DOHH2 (cell line): Measurements from ENCODE around the gene GAS7.

ENCODE experiments used
- H3F3A ChIP-seq: fragments of 200-600 bp; sonication (generic), shearing (Covaris generic); 2 replicates; pipeline ENCODE4 v1.6.0; 2016; ENCODE audit warnings: antibody characterized with exemption, mild to moderate bottlenecking; ENCODE audit not compliant: control insufficient read depth, insufficient read depth
- H3K27ac ChIP-seq: fragments of 200-600 bp; sonication (generic); 2 replicates; pipeline ENCODE4 v1.5.1; 2014; ENCODE audit warnings: low read depth, mild to moderate bottlenecking, low read length, moderate library complexity
- H3K27me3 ChIP-seq: fragments of 200-600 bp; sonication (generic); 2 replicates; pipeline ENCODE4 v1.6.1; 2014; ENCODE audit warnings: mild to moderate bottlenecking, low read length, mixed read lengths; ENCODE audit not compliant: control insufficient read depth
- H3K36me3 ChIP-seq: fragments of 200-600 bp; sonication (generic); 2 replicates; pipeline ENCODE4 v1.6.1; 2014; ENCODE audit warnings: mild to moderate bottlenecking, low read length, moderate library complexity, mixed read lengths; ENCODE audit not compliant: control insufficient read depth
- H3K4me1 ChIP-seq: fragments of 200-600 bp; sonication (generic); 2 replicates; pipeline ENCODE4 v1.6.1; 2014; ENCODE audit warnings: mild to moderate bottlenecking, low read length, mixed read lengths; ENCODE audit not compliant: control insufficient read depth
- H3K4me2 ChIP-seq: fragments of 200-600 bp; sonication (generic); 2 replicates; pipeline ENCODE4 v1.6.0; 2014; ENCODE audit warnings: mild to moderate bottlenecking, low read length, moderate library complexity
- H3K4me3 ChIP-seq: fragments of 200-600 bp; sonication (generic); 2 replicates; pipeline ENCODE4 v1.5.1; 2014; ENCODE audit warnings: mild to moderate bottlenecking, low read length, mixed read lengths
- H3K79me2 ChIP-seq: fragments of 200-600 bp; sonication (generic); 2 replicates; pipeline ENCODE4 v1.6.1; 2014; ENCODE audit warnings: mild to moderate bottlenecking, low read length, mixed read lengths; ENCODE audit not compliant: control insufficient read depth
- H3K9me2 ChIP-seq: fragments of 200-600 bp; sonication (generic); replicated peaks from 2 replicates; pipeline ENCODE4 v1.6.1; 2014; ENCODE audit warnings: mild to moderate bottlenecking, low read length, mixed read lengths; ENCODE audit not compliant: control insufficient read depth
- H3K9me3 ChIP-seq: fragments of 200-600 bp; sonication (generic); 2 replicates; pipeline ENCODE4 v1.6.1; 2014; ENCODE audit warnings: antibody characterized with exemption, low read length, mixed read lengths; ENCODE audit not compliant: control insufficient read depth, insufficient read depth
- H4K20me1 ChIP-seq: fragments of 200-600 bp; sonication (generic); 2 replicates; pipeline ENCODE4 v1.6.0; 2014; ENCODE audit warnings: low read depth, mild to moderate bottlenecking, antibody characterized with exemption, low read length, moderate library complexity; ENCODE audit not compliant: control insufficient read depth, insufficient read depth
- EZH2phosphoT487 ChIP-seq: fragments of 200-600 bp; sonication (generic); IDR thresholded peaks from 2 replicates; pipeline ENCODE4 v1.6.1; 2017; ENCODE audit warnings: borderline replicate concordance, mild to moderate bottlenecking, antibody characterized with exemption, low read length, moderate library complexity, mixed read lengths
- TF ChIP-seq, protein P1 (sequence below): fragments of 200-600 bp; sonication (generic); IDR thresholded peaks from one replicate; pipeline ENCODE4 v1.5.1; 2014; ENCODE audit warnings: antibody characterized with exemption, mild to moderate bottlenecking, low read depth, low read length; ENCODE audit not compliant: poor library complexity, severe bottlenecking

Gene GAS7

DNA sequence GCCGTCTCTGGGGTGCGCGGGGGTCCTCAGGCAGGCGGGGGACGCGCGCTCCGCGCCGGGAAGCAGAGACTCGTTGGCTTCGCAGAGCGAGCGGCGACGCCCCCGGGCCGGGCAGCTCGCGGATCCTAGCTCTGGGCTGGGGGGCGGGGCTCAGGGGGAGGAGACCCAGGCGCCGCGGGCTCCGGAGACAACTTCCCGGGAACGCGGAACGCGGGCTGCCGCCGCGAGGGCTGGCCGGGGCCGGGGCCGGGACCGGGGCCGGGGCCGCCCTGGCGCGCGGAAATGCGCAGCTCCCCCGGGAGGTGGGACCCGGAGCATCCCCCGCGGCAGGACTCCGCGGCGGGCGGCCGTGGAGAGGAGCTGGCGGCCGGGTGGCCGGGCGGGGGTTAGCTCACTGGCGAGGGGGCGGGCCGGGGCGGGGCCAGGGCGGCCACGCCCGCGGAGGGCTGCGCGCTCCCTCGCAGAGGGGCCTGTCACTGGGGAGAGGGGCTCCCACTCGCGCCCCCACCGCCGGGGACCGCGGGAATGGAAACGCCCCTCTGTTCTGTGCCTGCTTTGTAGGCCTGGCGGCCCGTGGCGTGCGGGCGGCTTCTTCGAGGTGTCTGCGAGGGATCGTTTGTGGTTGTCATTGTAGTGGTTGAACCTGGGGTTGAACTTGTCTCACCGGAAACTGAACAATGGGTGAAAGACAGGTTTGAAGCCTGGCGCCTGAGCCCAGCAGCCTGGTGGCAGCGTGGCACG is at the start of gene GAS7:
TSS of gene GAS7 (minus strand) at position 98 of the 741 bp plus-strand sequence.
- H3K36me3 ChIP-seq = no peaks in the 10 kb centered on the region
- H3K27me3 ChIP-seq = no peaks in the 10 kb centered on the region
- H4K20me1 ChIP-seq = no peaks in the 10 kb centered on the region
- H3K9me3 ChIP-seq = peaks cover 4% of the 10 kb centered on the region; the same call in 1 of the 2 replicates
- no peak within 1 kb of the TSS for H3K4me2 ChIP-seq
- H3F3A ChIP-seq = no peaks in the 10 kb centered on the region
- H3K4me1 ChIP-seq = no peaks in the 10 kb centered on the region
- H3K9me2 ChIP-seq = no peaks in the 10 kb centered on the region
- no peaks in the 10 kb centered on the region for H3K79me2 ChIP-seq
- H3K27ac ChIP-seq = no peak within 1 kb of the TSS
- no peak within 1 kb of the TSS for H3K4me3 ChIP-seq
- TF ChIP-seq, protein P1, sequence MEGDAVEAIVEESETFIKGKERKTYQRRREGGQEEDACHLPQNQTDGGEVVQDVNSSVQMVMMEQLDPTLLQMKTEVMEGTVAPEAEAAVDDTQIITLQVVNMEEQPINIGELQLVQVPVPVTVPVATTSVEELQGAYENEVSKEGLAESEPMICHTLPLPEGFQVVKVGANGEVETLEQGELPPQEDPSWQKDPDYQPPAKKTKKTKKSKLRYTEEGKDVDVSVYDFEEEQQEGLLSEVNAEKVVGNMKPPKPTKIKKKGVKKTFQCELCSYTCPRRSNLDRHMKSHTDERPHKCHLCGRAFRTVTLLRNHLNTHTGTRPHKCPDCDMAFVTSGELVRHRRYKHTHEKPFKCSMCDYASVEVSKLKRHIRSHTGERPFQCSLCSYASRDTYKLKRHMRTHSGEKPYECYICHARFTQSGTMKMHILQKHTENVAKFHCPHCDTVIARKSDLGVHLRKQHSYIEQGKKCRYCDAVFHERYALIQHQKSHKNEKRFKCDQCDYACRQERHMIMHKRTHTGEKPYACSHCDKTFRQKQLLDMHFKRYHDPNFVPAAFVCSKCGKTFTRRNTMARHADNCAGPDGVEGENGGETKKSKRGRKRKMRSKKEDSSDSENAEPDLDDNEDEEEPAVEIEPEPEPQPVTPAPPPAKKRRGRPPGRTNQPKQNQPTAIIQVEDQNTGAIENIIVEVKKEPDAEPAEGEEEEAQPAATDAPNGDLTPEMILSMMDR = no peak
- no peak for TF ChIP-seq EZH2phosphoT487

DNA sequence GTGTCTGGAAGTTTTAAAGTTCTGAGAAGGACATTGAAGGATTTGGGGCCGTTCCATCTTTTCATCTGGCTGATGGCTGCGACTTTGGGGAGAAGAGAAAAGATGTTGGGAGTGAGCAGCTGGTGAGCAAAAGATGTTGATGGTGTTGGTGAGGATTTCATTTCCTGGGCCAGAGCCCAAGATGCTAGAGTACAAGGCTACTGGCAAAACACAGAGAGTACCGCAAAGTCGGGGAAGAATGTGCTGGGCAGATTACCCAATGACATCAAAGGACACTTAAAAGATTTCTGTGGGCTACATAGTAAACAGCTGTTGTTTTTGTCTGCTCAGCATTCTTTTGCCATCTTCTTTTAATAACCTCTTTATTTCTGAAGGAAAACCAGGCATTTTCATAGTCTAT is 49.4 kb upstream of the GAS7 start:
- Histone ChIP-seq H3F3A (no peaks in the 10 kb centered on the region), H3K4me1 (no peaks in the 10 kb centered on the region), H3K4me2 (no peak overlapping the region), H3K79me2 (no peaks in the 10 kb centered on the region), H3K27ac (no peak overlapping the region), H3K9me3 (no peaks in the 10 kb centered on the region), H3K9me2 (no peaks in the 10 kb centered on the region), H3K36me3 (no peaks in the 10 kb centered on the region), H3K27me3 (no peaks in the 10 kb centered on the region), H3K4me3 (no peak overlapping the region), H4K20me1 (no peaks in the 10 kb centered on the region)
- TF ChIP-seq, protein P1 = no peak
- no peak for TF ChIP-seq EZH2phosphoT487

DNA sequence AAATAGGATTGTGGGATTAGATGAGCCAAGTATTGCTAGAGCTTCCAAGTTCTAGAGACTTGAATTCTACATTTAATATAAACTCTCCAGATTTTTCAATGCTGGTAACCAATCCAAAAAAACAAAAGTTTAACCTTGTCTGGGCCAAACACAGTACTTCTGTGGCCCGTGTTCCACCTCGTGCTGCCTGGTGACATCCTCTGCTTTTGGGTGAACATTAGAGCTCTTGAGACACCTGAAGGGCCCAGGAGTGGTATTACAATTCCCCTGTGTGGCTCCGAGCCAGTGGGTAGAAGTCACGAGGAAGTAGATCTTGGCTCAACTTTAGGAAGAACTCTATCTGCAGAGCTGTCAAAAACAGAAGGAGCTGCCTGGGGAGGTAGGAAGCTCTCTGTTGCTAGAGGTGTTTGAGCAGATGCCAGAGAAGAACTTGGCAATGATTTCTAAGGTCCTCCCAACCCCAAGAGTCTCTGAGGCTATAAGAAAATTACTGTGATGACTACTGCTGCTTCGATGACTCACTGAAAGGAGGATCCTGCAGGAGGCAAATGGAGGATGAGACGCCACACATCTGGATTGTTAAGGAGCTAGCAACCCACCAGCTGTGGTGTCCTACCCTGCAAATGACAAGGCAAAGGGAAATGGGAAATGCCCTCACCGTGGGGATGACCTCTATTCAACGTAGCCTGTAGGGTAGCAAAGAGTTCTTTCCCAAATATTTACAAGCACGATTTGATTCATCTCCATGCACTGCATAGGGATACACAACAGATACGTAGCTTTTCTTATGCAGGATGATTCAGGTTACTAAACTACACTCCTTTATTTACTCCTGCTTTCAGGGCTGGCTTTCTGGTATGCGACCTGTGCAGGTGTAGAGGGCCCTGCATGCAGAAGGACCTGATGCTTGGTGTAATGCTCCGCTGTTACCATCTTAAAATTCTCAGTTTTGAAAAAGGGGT is 45.8 kb upstream of the GAS7 start:
- no peak overlapping the region for H3K4me2 ChIP-seq

More for the DNA sequence above, 45.8 kb upstream of the GAS7 start:
- Histone ChIP-seq H3K79me2 (no peaks in the 10 kb centered on the region), H3K27me3 (no peaks in the 10 kb centered on the region), H3K9me2 (no peaks in the 10 kb centered on the region), H3K9me3 (no peaks in the 10 kb centered on the region), H3K4me3 (no peak overlapping the region), H3F3A (no peaks in the 10 kb centered on the region), H3K36me3 (no peaks in the 10 kb centered on the region), H3K4me1 (no peaks in the 10 kb centered on the region), H3K27ac (no peak overlapping the region), H4K20me1 (no peaks in the 10 kb centered on the region)
- TF ChIP-seq, protein P1 = no peak
- TF ChIP-seq EZH2phosphoT487 = no peak
